HepG2 (cell line): Measurements from ENCODE around the gene RAB33A. TPM values are rescaled to one million over a fixed set of nuclear protein-coding genes. Genes with fewer than 3 reads are reported as not detected.

Experiments used
- ATAC-seq: fragments of 200-7000 bp; cut with Tn5 transposase; 3 replicates; pipeline ENCODE4 v1.9.1; 2020; ENCODE audit warnings: mild to moderate bottlenecking, moderate library complexity
- BruUV-seq: library from RNA; stranded (reverse); fragments of 400-500 nt; replicated peaks from 2 replicates; lab custom pipeline; 2021; lab: Mats Ljungman, UMichigan
- CTCF ChIA-PET: fragments of 300-600 bp; formaldehyde crosslinking; extraction: SDS; loops from one replicate; lab custom pipeline; 2021; ENCODE audit warnings: low total read pairs, inconsistent platforms, low intra/inter-chr PET ratio; lab: Yijun Ruan, JAX
- POLR2A ChIA-PET: fragments of 350-600 bp; sonication (Branson Sonifier 250); formaldehyde crosslinking; loops from one replicate; lab custom pipeline; 2020; ENCODE audit warnings: antibody characterized with exemption, inconsistent platforms; lab: Yijun Ruan, JAX
- DNase-seq: peaks from one replicate; pipeline ENCODE4 v3.0.0-alpha.2; 2015; ENCODE audit warnings: low spot score
- FAIRE-seq: peaks from 3 replicates; lab custom pipeline; 2011; peaks lifted over from hg19 to GRCh38; lab: Jason Lieb, UNC
- H2AFZ ChIP-seq: one replicate; pipeline ENCODE4 v1.6.1; 2011; ENCODE audit warnings: low read length, inconsistent platforms
- H3K27ac ChIP-seq: fragments of 300-600 bp; 3 replicates; pipeline ENCODE4 v1.8.0; 2011; ENCODE audit warnings: mixed run types, mild to moderate bottlenecking, mixed read lengths, low read length, inconsistent platforms; ENCODE audit not compliant: insufficient read depth; ENCODE audit errors: extremely low read length
- H3K27me3 ChIP-seq, 2 experiments: fragments of 200-600 bp in 1 of 2; 2 replicates in 1 of 2; 3 replicates in 1 of 2; pipeline versions ENCODE4 v1.6.0 to v1.8.0; 2011; ENCODE audit warnings: low read length in 2 of 2, mild to moderate bottlenecking in 2 of 2, moderate library complexity in 2 of 2, inconsistent platforms in 1 of 2; ENCODE audit not compliant: insufficient read depth in 2 of 2, control insufficient read depth in 1 of 2
- H3K36me3 ChIP-seq, 2 experiments: fragments of 200-600 bp in 1 of 2; replicated peaks in 1 of 2; 2 replicates in 1 of 2; 3 replicates in 1 of 2; pipeline versions ENCODE4 v1.5.1 to v1.8.0; 2011; ENCODE audit warnings: low read length in 2 of 2, inconsistent platforms in 1 of 2; ENCODE audit not compliant: insufficient read depth in 2 of 2, control insufficient read depth in 1 of 2
- H3K4me1 ChIP-seq: 2 replicates; pipeline ENCODE4 v1.5.1; 2012; ENCODE audit warnings: low read length, inconsistent platforms; ENCODE audit not compliant: insufficient read depth
- H3K4me2 ChIP-seq: 2 replicates; pipeline ENCODE4 v1.6.0; 2011; ENCODE audit warnings: low read depth, low read length, inconsistent platforms
- H3K4me3 ChIP-seq, 3 experiments: fragments of 200-600 bp in 1 of 3; sonication (generic), shearing (Covaris generic) in 1 of 3; replicated peaks in 1 of 3; 2 replicates each; pipeline ENCODE4 v1.5.1; 2011 to 2016; ENCODE audit warnings: low read length in 3 of 3, inconsistent platforms in 2 of 3, low read depth in 2 of 3, mild to moderate bottlenecking in 2 of 3, control low read depth in 1 of 3, mixed read lengths in 1 of 3; ENCODE audit not compliant: insufficient read depth in 1 of 3
- H3K79me2 ChIP-seq: one replicate; pipeline ENCODE4 v1.6.1; 2011; ENCODE audit warnings: low read length, inconsistent platforms; ENCODE audit not compliant: insufficient read depth
- H3K9ac ChIP-seq: 2 replicates; pipeline ENCODE4 v1.6.0; 2011; ENCODE audit warnings: mild to moderate bottlenecking, low read depth, low read length, inconsistent platforms; ENCODE audit not compliant: insufficient read depth
- H3K9me3 ChIP-seq: 2 replicates; pipeline ENCODE4 v1.5.1; 2012; ENCODE audit warnings: mild to moderate bottlenecking, low read length
- H4K20me1 ChIP-seq: 2 replicates; pipeline ENCODE4 v1.6.0; 2011; ENCODE audit warnings: inconsistent platforms, mild to moderate bottlenecking, low read length, moderate library complexity; ENCODE audit not compliant: insufficient read depth
- AGO2 ChIP-seq: fragments of 200-400 bp; formaldehyde crosslinking; optimal IDR thresholded peaks from 2 replicates; pipeline ENCODE3; 2017; ENCODE audit warnings: mild to moderate bottlenecking, low read depth, low read length, moderate library complexity
- ISX ChIP-seq: sonication (generic); formaldehyde crosslinking; conservative IDR thresholded peaks from 2 replicates; pipeline ENCODE4 v1.5.0; 2020; ENCODE audit warnings: missing genetic modification reagents
- KAT2B ChIP-seq: fragments of 150-350 bp; IDR thresholded peaks from 2 replicates; pipeline ENCODE4 v1.6.1; 2014; ENCODE audit warnings: low read depth, low read length, borderline replicate concordance
- RBAK ChIP-seq: sonication (generic); formaldehyde crosslinking; IDR thresholded peaks from 2 replicates; pipeline ENCODE4 v1.5.1; 2020; ENCODE audit warnings: mild to moderate bottlenecking, missing genetic modification reagents
- SAP130 ChIP-seq: IDR thresholded peaks from 2 replicates; pipeline ENCODE4 v1.6.1; 2016; ENCODE audit warnings: low read depth
- SPEN ChIP-seq: sonication (generic); formaldehyde crosslinking; IDR thresholded peaks from 2 replicates; pipeline ENCODE4 v1.5.1; 2020; ENCODE audit warnings: low read depth, mild to moderate bottlenecking, missing genetic modification reagents
- ZC3H13 ChIP-seq: sonication (generic); formaldehyde crosslinking; IDR thresholded peaks from 2 replicates; pipeline ENCODE4 v1.8.1; 2023; ENCODE audit warnings: mild to moderate bottlenecking, missing genetic modification reagents, moderate library complexity
- ZFP37 ChIP-seq: sonication (generic); formaldehyde crosslinking; IDR thresholded peaks from 2 replicates; pipeline ENCODE4 v1.4.0; 2020; ENCODE audit warnings: missing genetic modification reagents, borderline replicate concordance
- ZNF644 ChIP-seq: IDR thresholded peaks from 2 replicates; pipeline ENCODE4 v1.6.1; 2016; ENCODE audit warnings: low read depth
- ZNF687 ChIP-seq: sonication (generic); formaldehyde crosslinking; IDR thresholded peaks from 2 replicates; pipeline ENCODE4 v1.5.1; 2020; ENCODE audit warnings: mild to moderate bottlenecking, missing genetic modification reagents, moderate library complexity
- ZNF713 ChIP-seq: sonication (generic); formaldehyde crosslinking; IDR thresholded peaks from 2 replicates; pipeline ENCODE4 v1.4.0; 2020; ENCODE audit warnings: mild to moderate bottlenecking, missing genetic modification reagents
- WGBS: methylation state at CpG from one replicate; pipeline ENCODE4 v1.1.6; 2017; ENCODE audit warnings: low lambda C conversion rate; 5-methylcytosine and 5-hydroxymethylcytosine counted together
- in situ Hi-C: cut with HindIII; loops from 2 replicates; pipeline ENCODE4 v1.10.0; 2017; ENCODE audit warnings: low pct_unique_long_range_greater_than_20kb; ENCODE audit not compliant: extremely low pct_ligation_motif_present
- intact Hi-C: fragments of 100-400 bp; cut with micrococcal nuclease; formaldehyde crosslinking; loops from one replicate; pipeline ENCODE4 v1.10.0; 2022; ENCODE audit not compliant: unreplicated experiment
- polyA plus RNA-seq, 8 experiments: library from polyadenylated mRNA; depleted of rRNA in 3 of 8; stranded (reverse) in 7 of 8; unstranded in 1 of 8; fragments of >200 nt; fragmentation: Illumina TruSeq in 4 of 8; extraction: Trizol in 4 of 8; gene quantifications; 2 replicates each; pipeline versions ENCODE4 v1.2.1 to v1.2.3, GENCODE V29; 2011 to 2016; ENCODE audit warnings: low read depth in 4 of 8, missing spikeins in 1 of 8, mixed read lengths in 1 of 8; ENCODE audit not compliant: insufficient read depth in 1 of 8
- total RNA-seq, 5 experiments: library from RNA; depleted of rRNA; stranded (reverse); fragments of >200 nt; fragmentation: Illumina TruSeq; extraction: Trizol; gene quantifications; 2 replicates each; pipeline ENCODE4 v1.2.3, GENCODE V29; 2016; ENCODE audit warnings: low read depth in 1 of 5

Gene RAB33A
- total and polyA plus RNA-seq, 2 of the 13 experiments (the other 11 are each of a cell fraction or from before 2014, with no cell fraction given): 0.26 TPM; not detected in 1

- Histone ChIP-seq H3K4me3 (peak overlapping the region in 2 of 3 experiments; percentile 61 to 68; a peak in 2 of 6 replicates), H4K20me1 (no peaks in the 10 kb centered on the region), H3K4me1 (peaks cover 15% of the 10 kb centered on the region), H3K27me3 (peaks cover 0 to 4% of the 10 kb centered on the region in 2 experiments; a peak in 2 of 5 replicates), H2AFZ (no peak overlapping the region), H3K4me2 (peak overlapping the region; percentile 76), H3K36me3 (no peaks in the 10 kb centered on the region), H3K9me3 (no peaks in the 10 kb centered on the region), H3K79me2 (no peaks in the 10 kb centered on the region), H3K9ac (no peak overlapping the region), H3K27ac (no peak overlapping the region)
- intact Hi-C loops (no loop called here), in situ Hi-C loops (no loop called here)
- WGBS: 80% methylated on average over 1 of the region's 36 CpGs
- no TSS peak for BruUV-seq
- POLR2A ChIA-PET: no interaction called here
- CTCF ChIA-PET: no interaction called here
- FAIRE-seq (no peak), ATAC-seq (no peak), DNase-seq (no peak)
- TF ChIP-seq ISX (CRISPR knock-in tag) (no peak), AGO2 (peak; percentile 15), SAP130 (CRISPR knock-in tag) (no peak), ZNF644 (no peak)
Measured at GRCh38 chrX:130170752-130171445, 863 bp upstream of the RAB33A start.

- Histone ChIP-seq H3K79me2 (no peaks in the 10 kb centered on the region), H3K4me2 (peak overlapping the region; percentile 76), H3K27me3 (peaks cover 0 to 4% of the 10 kb centered on the region in 2 experiments; a peak in 2 of 5 replicates), H2AFZ (no peak overlapping the region), H3K4me3 (peak overlapping the region; percentile 42 to 68 (median 61); a peak in 5 of 6 replicates), H3K9me3 (no peaks in the 10 kb centered on the region), H3K36me3 (no peaks in the 10 kb centered on the region), H4K20me1 (no peaks in the 10 kb centered on the region), H3K27ac (no peak overlapping the region), H3K4me1 (peaks cover 10% of the 10 kb centered on the region), H3K9ac (no peak overlapping the region)
- WGBS: 70% methylated on average over 2 of the region's 34 CpGs
- FAIRE-seq (no peak), ATAC-seq (peak; percentile 17; the same call in 2 of the 3 replicates), DNase-seq (no peak)
- ChIA-PET POLR2A (no interaction called here), CTCF (no interaction called here)
- TF ChIP-seq ZNF687 (CRISPR knock-in tag) (peak; percentile 24; the same call in 1 of the 2 replicates), KAT2B (no peak), SPEN (CRISPR knock-in tag) (no peak), ZC3H13 (CRISPR knock-in tag) (no peak), RBAK (CRISPR knock-in tag) (no peak), ZFP37 (CRISPR knock-in tag) (no peak), ZNF713 (CRISPR knock-in tag) (no peak)
- intact Hi-C loops (no loop called here), in situ Hi-C loops (no loop called here)
- BruUV-seq: no TSS peak
Measured at GRCh38 chrX:130172127-130172845, 524 bp downstream of the RAB33A start.
